Activated CD4-positive, alpha-beta T cell treated with anti-CD3 and anti-CD28 coated beads, Interleukin-2, amount 50 U/mL, for 1 hour (primary cell): ENCODE results near the gene ERMN.
"Not testable (repeated sequence)": the region's sequence is repeated elsewhere in the genome, so short reads cannot be mapped to it uniquely, and the experiment has no call there.

Experiments used
- DNase-seq: peaks from one replicate; pipeline ENCODE4 v3.0.0-alpha.2; 2020

ERMN gene

GRCh38 chr2:157325786-157326185 lies at the start of gene ERMN:
Gene ERMN (minus strand): TSS chr2:157325824. CDS start chr2:157325642, 182 bp downstream.
- DNase-seq = no peak

GRCh38 chr2:157375384-157375783 lies 49.8 kb upstream of the ERMN start:
- no peak for DNase-seq

GRCh38 chr2:157368508-157368907 lies 42.9 kb upstream of the ERMN start:
- DNase-seq = not testable (repeated sequence)

- no peak for DNase-seq
Measured at GRCh38 chr2:157367704-157368103, 42.1 kb upstream of the ERMN start.

GRCh38 chr2:157364257-157364974 lies 38.8 kb upstream of the ERMN start:
- DNase-seq = no peak

GRCh38 chr2:157363612-157364101 lies 38.0 kb upstream of the ERMN start:
- DNase-seq = no peak

GRCh38 chr2:157362627-157363026 lies 37.0 kb upstream of the ERMN start:
- DNase-seq = no peak

GRCh38 chr2:157361526-157361925 lies 35.9 kb upstream of the ERMN start:
- no peak for DNase-seq

- DNase-seq = no peak
Measured at GRCh38 chr2:157359628-157360027, 34.0 kb upstream of the ERMN start.

GRCh38 chr2:157355618-157356017 lies 30.0 kb upstream of the ERMN start:
- DNase-seq = no peak

- no peak for DNase-seq
Measured at GRCh38 chr2:157349949-157350515, 24.4 kb upstream of the ERMN start.

GRCh38 chr2:157348291-157348921 lies 22.8 kb upstream of the ERMN start:
- no peak for DNase-seq

GRCh38 chr2:157345647-157346389 lies 20.2 kb upstream of the ERMN start:
- no peak for DNase-seq

GRCh38 chr2:157341381-157341780 lies 15.8 kb upstream of the ERMN start:
- not testable (repeated sequence) for DNase-seq

GRCh38 chr2:157339965-157340655 lies 14.5 kb upstream of the ERMN start:
- DNase-seq = no peak

- peak; percentile 8 for DNase-seq
Measured at GRCh38 chr2:157337978-157338377, 12.4 kb upstream of the ERMN start.

- DNase-seq = peak; percentile 34
Measured at GRCh38 chr2:157336137-157337010, 10.8 kb upstream of the ERMN start.

GRCh38 chr2:157334797-157335196 lies 9.2 kb upstream of the ERMN start:
- DNase-seq = no peak

GRCh38 chr2:157334335-157334734 lies 8.7 kb upstream of the ERMN start:
- DNase-seq = no peak

GRCh38 chr2:157333304-157334047 lies 7.9 kb upstream of the ERMN start:
- DNase-seq = no peak

- DNase-seq = no peak
Measured at GRCh38 chr2:157329524-157329923, 3.9 kb upstream of the ERMN start.
